Smooth muscle cell (in vitro differentiated cells): ENCODE measurements around the gene ELMOD3. TPM values are rescaled to one million over a fixed set of nuclear protein-coding genes. Genes with fewer than 3 reads are reported as not detected.
A peak's percentile ranks its signal among the peaks of the same experiment; 100 is the strongest.

Source experiments
- DNase-seq: peaks from one replicate; lab custom pipeline; 2025; ENCODE audit not compliant: unreplicated experiment; lab: John Stamatoyannopoulos, UW
- H2AFZ ChIP-seq: fragments of 200-600 bp; sonication (generic); 2 replicates; pipeline ENCODE4 v1.6.0; 2016; ENCODE audit warnings: antibody characterized with exemption, low read depth, mild to moderate bottlenecking
- H3F3A ChIP-seq: fragments of 200-600 bp; sonication (generic); 2 replicates; pipeline ENCODE4 v1.6.0; 2017; ENCODE audit warnings: antibody characterized with exemption, low read depth
- H3K27ac ChIP-seq: fragments of 200-600 bp; sonication (generic); 2 replicates; pipeline ENCODE4 v1.5.1; 2016; ENCODE audit warnings: low read depth, mild to moderate bottlenecking
- H3K27me3 ChIP-seq: fragments of 200-600 bp; sonication (generic); 2 replicates; pipeline ENCODE4 v1.6.1; 2016; ENCODE audit warnings: low read depth, mild to moderate bottlenecking
- H3K36me3 ChIP-seq: fragments of 200-600 bp; sonication (generic); 2 replicates; pipeline ENCODE4 v1.5.1; 2016; ENCODE audit warnings: low read depth
- H3K4me1 ChIP-seq: fragments of 200-600 bp; sonication (generic); 2 replicates; pipeline ENCODE4 v1.5.1; 2016; ENCODE audit warnings: low read depth
- H3K4me2 ChIP-seq: fragments of 200-600 bp; sonication (generic); 2 replicates; pipeline ENCODE4 v1.6.0; 2016; ENCODE audit warnings: mild to moderate bottlenecking
- H3K4me3 ChIP-seq: fragments of 200-600 bp; sonication (generic); 2 replicates; pipeline ENCODE4 v1.5.1; 2016; ENCODE audit warnings: mild to moderate bottlenecking
- H3K79me2 ChIP-seq: fragments of 200-600 bp; sonication (generic); 2 replicates; pipeline ENCODE4 v1.6.0; 2016; ENCODE audit warnings: low read depth, mild to moderate bottlenecking
- H3K9ac ChIP-seq: fragments of 200-600 bp; sonication (generic); 2 replicates; pipeline ENCODE4 v1.6.0; 2016; ENCODE audit warnings: low read depth
- H3K9me3 ChIP-seq: fragments of 200-600 bp; sonication (generic); replicated peaks from 2 replicates; pipeline ENCODE4 v1.5.1; 2016; ENCODE audit warnings: low read depth
- H4K20me1 ChIP-seq: fragments of 200-600 bp; sonication (generic); 2 replicates; pipeline ENCODE4 v1.6.0; 2016; ENCODE audit warnings: low read depth
- WGBS: methylation state at CpG from one replicate; pipeline ENCODE4 v1.1.7; 2016; ENCODE audit warnings: low lambda C conversion rate; 5-methylcytosine and 5-hydroxymethylcytosine counted together
- polyA plus RNA-seq: library from polyadenylated mRNA; unstranded; fragments of >200 nt; fragmentation: Nextera tagmentation; extraction: Ambion mirVana; gene quantifications from 2 replicates; pipeline ENCODE4 v1.2.1, GENCODE V29; 2016
- total RNA-seq: library from RNA; depleted of rRNA; stranded (reverse); fragments of >200 nt; gene quantifications from 2 replicates; pipeline ENCODE4 v1.2.3, GENCODE V29; 2014
- TF ChIP-seq, protein P1 (sequence below): fragments of 200-600 bp; sonication (generic); IDR thresholded peaks from 2 replicates; pipeline ENCODE4 v1.5.1; 2017; ENCODE audit warnings: borderline replicate concordance, mild to moderate bottlenecking, antibody characterized with exemption; ENCODE audit not compliant: insufficient read depth, poor library complexity, severe bottlenecking

Gene ELMOD3
- total and polyA plus RNA-seq, 2 experiments from 2014 or later: 13.3 to 15.2 TPM

DNA sequence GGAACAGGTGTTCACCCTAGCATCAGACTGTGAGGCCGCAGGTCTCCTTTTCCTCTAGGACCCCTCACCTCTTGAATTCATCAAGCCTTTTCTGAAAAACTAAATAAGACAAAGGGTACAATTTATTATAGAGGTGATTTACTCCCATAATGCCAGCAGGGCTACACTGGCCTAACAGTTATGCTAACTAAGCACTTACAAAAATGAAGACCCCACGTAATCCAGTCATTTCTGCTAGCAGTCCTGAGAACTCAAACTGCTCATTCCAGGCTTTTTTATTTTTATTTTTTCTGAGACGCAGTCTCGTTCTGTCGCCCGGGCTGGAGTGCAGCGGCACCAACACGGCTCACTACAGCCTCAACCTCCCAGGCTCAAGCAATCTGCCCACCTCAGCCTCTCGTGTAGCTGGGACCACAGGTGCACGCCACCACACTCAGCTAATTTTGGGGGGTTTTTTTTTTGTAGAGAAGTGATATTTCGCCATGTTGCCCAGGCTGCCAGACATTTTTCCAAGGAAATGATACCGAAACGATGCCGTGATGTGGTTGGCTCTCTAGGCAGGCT lies 41.4 kb downstream of the ELMOD3 start:
- Histone ChIP-seq H3K27me3 (no peaks in the 10 kb centered on the region), H3K4me2 (no peak overlapping the region), H3K27ac (no peak overlapping the region), H3K79me2 (no peaks in the 10 kb centered on the region), H2AFZ (no peak overlapping the region), H3K4me3 (no peak overlapping the region), H3K9ac (no peak overlapping the region), H3F3A (no peaks in the 10 kb centered on the region), H3K36me3 (no peaks in the 10 kb centered on the region), H3K4me1 (no peaks in the 10 kb centered on the region), H3K9me3 (no peaks in the 10 kb centered on the region), H4K20me1 (no peaks in the 10 kb centered on the region)
- TF ChIP-seq, protein P1, sequence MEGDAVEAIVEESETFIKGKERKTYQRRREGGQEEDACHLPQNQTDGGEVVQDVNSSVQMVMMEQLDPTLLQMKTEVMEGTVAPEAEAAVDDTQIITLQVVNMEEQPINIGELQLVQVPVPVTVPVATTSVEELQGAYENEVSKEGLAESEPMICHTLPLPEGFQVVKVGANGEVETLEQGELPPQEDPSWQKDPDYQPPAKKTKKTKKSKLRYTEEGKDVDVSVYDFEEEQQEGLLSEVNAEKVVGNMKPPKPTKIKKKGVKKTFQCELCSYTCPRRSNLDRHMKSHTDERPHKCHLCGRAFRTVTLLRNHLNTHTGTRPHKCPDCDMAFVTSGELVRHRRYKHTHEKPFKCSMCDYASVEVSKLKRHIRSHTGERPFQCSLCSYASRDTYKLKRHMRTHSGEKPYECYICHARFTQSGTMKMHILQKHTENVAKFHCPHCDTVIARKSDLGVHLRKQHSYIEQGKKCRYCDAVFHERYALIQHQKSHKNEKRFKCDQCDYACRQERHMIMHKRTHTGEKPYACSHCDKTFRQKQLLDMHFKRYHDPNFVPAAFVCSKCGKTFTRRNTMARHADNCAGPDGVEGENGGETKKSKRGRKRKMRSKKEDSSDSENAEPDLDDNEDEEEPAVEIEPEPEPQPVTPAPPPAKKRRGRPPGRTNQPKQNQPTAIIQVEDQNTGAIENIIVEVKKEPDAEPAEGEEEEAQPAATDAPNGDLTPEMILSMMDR: no peak
- no peak for DNase-seq
- WGBS: 98% methylated on average over 14 of the region's 14 CpGs

DNA sequence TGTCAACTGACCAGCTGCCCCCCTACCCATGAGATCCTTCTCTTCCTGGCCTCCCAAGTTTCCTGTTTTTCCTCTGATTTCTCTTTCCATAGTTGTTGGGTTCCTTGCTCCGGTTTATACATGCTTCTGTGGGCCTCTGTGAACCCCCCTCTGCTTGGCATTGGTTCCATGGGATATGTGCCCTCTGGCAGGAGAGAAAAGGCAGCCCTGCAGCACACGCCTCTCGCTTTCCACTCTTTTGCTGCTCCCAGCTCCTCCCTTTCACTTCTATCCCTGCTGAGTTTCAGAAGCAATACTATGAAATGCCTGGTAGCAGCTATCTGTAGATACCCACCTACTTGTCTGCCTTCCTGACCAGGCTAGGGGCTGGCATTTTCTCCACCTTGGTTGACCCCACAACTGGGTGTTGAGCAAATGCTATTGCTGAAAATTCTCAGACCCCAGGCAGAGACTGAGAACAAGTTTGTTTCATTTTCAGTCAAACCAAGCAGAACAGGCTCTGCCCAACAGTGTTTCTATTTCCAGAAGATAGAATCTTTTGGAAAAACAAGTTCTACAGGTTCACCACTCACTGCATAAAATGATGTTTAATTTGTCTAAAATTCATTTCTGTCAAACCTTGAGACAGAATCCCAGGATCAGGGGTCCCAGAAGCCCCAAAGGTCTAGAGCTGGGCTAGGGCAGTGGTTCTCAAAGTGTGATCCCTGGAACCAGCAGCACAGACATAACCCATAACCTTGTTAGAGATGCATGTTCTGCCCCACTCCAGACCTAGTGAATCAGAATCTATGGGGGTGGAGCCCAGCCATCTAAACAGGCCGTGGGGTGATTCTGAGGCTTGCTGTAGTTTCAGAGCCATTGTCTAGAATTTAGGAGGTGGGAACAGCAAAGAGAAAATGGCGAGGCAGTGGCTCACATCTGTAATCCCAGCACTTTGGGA lies 42.2 kb downstream of the ELMOD3 start:
- 77% methylated on average over 5 of the region's 5 CpGs for WGBS
- H3K27me3 ChIP-seq: no peaks in the 10 kb centered on the region
- H3K9me3 ChIP-seq: no peaks in the 10 kb centered on the region
- H3K4me2 ChIP-seq: peak overlapping the region; percentile 47
- H3K79me2 ChIP-seq: no peaks in the 10 kb centered on the region
- H3K36me3 ChIP-seq: no peaks in the 10 kb centered on the region
- no peak for DNase-seq
- no peak overlapping the region for H3K4me3 ChIP-seq
- H3F3A ChIP-seq: no peaks in the 10 kb centered on the region
- no peaks in the 10 kb centered on the region for H4K20me1 ChIP-seq
- no peak overlapping the region for H3K9ac ChIP-seq
- TF ChIP-seq, protein P1: no peak
- peak overlapping the region; percentile 22 for H3K27ac ChIP-seq
- no peak overlapping the region for H2AFZ ChIP-seq
- no peaks in the 10 kb centered on the region for H3K4me1 ChIP-seq

DNA sequence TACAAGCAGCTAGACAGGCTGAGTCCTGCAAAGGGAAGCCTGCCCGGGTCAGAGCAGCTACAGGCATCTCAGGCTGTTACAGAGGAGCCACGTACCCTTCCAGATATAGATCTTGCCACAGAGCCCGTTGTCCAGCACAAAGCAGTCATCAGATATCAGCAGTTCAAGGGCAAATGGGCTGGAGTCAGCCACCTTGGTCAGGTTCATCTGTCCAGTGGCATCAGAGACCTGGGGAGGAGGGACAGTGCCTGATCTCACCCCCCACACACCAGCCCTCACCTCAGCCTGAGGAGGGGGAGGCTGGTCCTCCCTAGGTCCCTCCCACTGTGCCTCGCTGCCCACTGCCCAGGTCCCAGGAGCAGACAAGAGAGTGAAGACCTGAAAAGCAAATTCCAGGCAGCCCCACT lies 43.4 kb downstream of the ELMOD3 start:
- Histone ChIP-seq H3F3A (no peaks in the 10 kb centered on the region), H3K79me2 (no peaks in the 10 kb centered on the region), H4K20me1 (no peaks in the 10 kb centered on the region), H3K27me3 (no peaks in the 10 kb centered on the region), H3K4me2 (no peak overlapping the region), H3K9me3 (no peaks in the 10 kb centered on the region), H3K4me3 (no peak overlapping the region), H3K4me1 (no peaks in the 10 kb centered on the region), H3K9ac (no peak overlapping the region), H3K27ac (no peak overlapping the region), H2AFZ (no peak overlapping the region), H3K36me3 (no peaks in the 10 kb centered on the region)
- TF ChIP-seq, protein P1: no peak
- 80% methylated on average over 4 of the region's 4 CpGs for WGBS
- DNase-seq: no peak
